DOHH2 (cell line): Measurements from ENCODE around the gene PCDHAC2.

Experiments
- CTCF ChIP-seq: fragments of 200-600 bp; sonication (generic); IDR thresholded peaks from one replicate; pipeline ENCODE4 v1.5.1; 2014; ENCODE audit warnings: antibody characterized with exemption, mild to moderate bottlenecking, low read depth, low read length; ENCODE audit not compliant: poor library complexity, severe bottlenecking
- EZH2phosphoT487 ChIP-seq: fragments of 200-600 bp; sonication (generic); IDR thresholded peaks from 2 replicates; pipeline ENCODE4 v1.6.1; 2017; ENCODE audit warnings: borderline replicate concordance, mild to moderate bottlenecking, antibody characterized with exemption, low read length, moderate library complexity, mixed read lengths

GRCh38 chr5:140926443-140927227 lies 39.6 kb upstream of the PCDHAC2 start:
- TF ChIP-seq CTCF (no peak), EZH2phosphoT487 (no peak)
